ENCODE data around the gene RAB3A.

Gene RAB3A

DNA sequence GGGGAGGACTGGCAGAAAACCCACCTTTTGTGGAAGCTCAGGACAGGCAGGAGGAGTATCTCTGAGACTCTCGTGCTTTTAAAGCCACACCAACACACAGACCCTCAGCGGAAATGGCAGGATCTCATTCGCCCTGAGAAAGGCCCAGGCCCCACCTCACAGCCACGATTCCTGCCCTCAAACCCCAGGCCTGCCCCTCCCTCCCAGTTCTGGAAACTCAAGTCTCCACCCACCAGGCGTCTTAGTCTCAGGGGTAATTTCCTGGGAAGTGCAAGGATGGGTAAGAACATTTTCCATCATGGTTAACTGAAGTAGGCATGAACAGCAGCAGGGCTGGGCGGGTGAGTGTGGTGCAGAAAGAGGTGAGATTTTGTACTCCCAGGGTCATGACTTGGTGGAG, 30.4 kb upstream of the RAB3A start:
- TF ChIP-seq, protein P1, sequence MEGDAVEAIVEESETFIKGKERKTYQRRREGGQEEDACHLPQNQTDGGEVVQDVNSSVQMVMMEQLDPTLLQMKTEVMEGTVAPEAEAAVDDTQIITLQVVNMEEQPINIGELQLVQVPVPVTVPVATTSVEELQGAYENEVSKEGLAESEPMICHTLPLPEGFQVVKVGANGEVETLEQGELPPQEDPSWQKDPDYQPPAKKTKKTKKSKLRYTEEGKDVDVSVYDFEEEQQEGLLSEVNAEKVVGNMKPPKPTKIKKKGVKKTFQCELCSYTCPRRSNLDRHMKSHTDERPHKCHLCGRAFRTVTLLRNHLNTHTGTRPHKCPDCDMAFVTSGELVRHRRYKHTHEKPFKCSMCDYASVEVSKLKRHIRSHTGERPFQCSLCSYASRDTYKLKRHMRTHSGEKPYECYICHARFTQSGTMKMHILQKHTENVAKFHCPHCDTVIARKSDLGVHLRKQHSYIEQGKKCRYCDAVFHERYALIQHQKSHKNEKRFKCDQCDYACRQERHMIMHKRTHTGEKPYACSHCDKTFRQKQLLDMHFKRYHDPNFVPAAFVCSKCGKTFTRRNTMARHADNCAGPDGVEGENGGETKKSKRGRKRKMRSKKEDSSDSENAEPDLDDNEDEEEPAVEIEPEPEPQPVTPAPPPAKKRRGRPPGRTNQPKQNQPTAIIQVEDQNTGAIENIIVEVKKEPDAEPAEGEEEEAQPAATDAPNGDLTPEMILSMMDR (conservative IDR thresholded peaks at IDR 0.05; ENCODE audit: low read depth, low read length) = no peak
- H3K4me3 ChIP-seq (ENCODE audit: low read depth, low read length) = no peak overlapping the region
- no peak for DNase-seq (ENCODE audit: low read depth)

DNA sequence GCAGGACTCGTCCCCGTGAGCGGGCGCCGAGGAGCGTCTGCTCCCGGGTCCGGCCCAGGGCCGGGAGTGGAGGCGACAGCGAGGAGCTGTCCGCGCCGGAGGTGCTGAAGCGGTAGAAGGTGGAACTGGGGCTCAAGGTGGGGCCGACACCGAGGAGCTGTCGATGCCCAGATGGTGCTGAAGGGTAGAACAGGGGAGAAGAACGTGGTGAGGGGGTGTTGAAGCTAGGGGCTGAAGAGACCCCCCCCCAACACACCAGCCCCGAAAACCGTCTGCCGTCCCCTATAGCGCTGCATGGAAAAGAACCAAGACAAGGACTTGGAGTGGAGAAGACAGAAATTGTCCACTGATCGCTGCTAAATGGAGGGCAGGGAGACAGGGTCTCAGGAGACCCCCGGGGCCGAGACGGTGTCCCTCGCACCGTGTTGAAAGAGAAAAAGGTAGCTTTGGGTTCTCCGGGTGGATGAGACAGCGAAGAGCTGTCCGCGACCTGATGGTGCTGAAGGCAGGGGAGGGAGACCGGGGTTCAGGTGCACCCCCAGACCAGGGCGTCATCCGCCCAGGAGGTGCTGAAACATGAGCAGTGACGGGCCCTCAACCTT, 29.5 kb upstream of the RAB3A start:
- no peak overlapping the region for H3K4me3 ChIP-seq (ENCODE audit: low read depth, low read length)
- TF ChIP-seq, protein P1 (conservative IDR thresholded peaks at IDR 0.05; ENCODE audit: low read depth, low read length) = peak; percentile 0
- DNase-seq (ENCODE audit: low read depth) = peak; percentile 44

DNA sequence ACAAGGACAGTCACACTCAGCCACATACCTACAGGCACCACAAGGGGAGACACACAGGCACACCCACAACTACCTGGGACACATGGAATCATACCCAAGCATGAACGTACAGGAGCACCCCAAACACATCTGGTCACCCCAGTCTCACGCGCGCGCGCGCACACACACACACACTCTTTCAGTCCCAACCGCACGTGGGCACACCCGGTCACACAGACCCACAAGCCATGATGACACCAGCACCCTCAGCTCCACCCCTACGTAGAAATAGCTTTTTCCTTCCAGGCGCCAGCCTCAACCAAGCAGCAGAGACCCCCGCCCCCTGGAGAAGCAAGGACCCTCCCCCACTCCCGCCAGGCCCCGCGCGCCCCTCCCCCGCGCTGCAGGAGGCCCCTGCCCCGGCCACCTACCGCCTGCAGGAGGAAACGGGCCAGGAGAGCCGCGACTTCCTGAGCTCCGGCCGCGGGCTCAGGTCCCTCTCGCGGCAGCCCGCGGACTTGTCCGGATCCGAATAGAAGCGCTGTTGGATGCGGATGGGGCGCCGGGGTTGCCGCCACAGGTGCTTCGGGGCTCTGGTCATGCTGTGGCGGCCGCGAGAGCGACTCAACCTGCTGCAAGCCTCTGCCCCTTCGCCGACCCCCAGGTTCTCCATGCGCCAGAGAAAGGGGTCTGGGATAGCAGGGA, 28.8 kb upstream of the RAB3A start:
- TF ChIP-seq, protein P1 (conservative IDR thresholded peaks at IDR 0.05; ENCODE audit: low read depth, low read length) = peak; percentile 1
- H3K4me3 ChIP-seq (ENCODE audit: low read depth, low read length) = no peak overlapping the region
- no peak for DNase-seq (ENCODE audit: low read depth)

DNA sequence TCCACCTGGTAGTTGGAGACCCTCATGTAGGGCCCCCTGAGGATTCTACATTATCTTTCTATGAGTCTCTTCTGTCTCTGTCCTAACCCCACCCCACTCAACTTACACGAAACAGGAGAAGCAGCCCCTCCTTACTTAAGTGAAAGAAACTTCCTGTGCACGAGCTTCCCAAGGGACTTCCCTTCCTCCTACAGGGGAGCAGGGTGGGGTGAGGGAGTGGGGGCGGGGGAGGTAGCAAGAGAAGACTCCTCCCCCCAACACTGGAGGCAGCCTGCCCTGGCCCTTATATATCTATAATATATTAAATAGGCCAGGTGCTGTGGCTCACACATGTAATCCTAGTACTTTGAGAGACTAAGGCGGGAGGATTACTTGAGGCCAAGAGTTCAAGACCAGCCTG, 27.9 kb upstream of the RAB3A start:
- no peak for DNase-seq (ENCODE audit: low read depth)
- no peak overlapping the region for H3K4me3 ChIP-seq (ENCODE audit: low read depth, low read length)
- TF ChIP-seq, protein P1 (conservative IDR thresholded peaks at IDR 0.05; ENCODE audit: low read depth, low read length) = no peak

DNA sequence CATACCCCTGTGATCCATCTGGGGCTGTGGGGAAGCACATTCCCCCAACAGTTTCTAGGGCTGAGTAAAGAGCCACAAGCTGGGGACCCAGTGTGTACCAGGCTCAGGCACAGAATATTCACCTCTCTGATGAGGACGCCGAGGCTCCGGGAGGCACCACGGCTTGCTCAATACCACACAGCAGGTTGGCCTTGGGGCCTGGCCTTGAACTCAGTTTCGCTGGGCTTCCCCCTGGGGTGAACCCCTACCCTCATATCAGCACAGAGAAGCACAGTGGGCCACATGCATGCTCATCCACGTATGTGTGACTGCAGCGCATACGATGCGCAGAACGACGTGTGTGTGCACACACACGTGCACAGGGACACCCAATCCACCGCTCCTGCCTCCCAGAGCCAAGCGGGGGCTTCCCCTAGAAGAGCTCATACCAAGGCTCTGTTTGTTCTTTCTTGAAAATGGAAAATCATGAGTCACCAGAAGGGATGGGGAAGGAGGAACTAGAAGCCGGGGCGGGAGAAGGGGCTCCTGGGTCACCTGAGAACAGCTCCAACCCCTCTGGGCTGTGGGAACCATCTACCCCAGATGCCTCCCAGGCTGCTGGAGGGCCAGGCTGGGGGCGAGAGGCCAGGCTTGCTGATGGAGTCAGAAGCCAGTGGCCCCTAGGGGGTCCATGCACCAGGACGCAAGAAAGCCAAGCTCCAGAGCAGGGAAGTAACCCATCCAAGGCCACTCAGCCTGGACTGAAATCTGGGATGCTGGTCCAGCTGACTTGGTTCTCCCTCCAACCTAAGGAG, 27.3 kb upstream of the RAB3A start:
- no peak overlapping the region for H3K4me3 ChIP-seq (ENCODE audit: low read depth, low read length)
- DNase-seq (ENCODE audit: low read depth) = peak; percentile 53
- TF ChIP-seq, protein P1 (conservative IDR thresholded peaks at IDR 0.05; ENCODE audit: low read depth, low read length) = no peak

DNA sequence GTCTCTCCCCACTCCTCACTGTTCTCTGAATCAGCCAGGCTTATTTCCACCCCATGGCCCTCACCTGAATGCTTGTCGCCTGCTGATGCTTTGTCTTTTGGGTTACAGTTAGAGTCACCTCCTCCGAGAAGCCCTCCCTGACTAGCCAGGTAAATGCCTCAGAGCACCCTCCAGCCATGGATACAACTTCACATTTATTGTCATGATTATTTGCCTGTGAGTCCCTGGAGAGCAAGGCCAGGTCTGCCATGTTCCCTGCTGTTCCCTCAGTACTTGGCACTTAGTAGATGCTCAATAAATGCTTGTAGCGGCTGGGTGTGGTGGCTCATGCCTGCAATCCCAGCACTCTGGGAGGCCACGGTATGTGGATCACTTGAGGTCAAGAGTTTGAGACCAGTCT, 26.1 kb upstream of the RAB3A start:
- TF ChIP-seq, protein P1 (conservative IDR thresholded peaks at IDR 0.05; ENCODE audit: low read depth, low read length) = no peak
- DNase-seq (ENCODE audit: low read depth) = no peak
- H3K4me3 ChIP-seq (ENCODE audit: low read depth, low read length) = no peak overlapping the region
